Measurements from ENCODE around the gene POLR2L. TPM values are rescaled to one million over a fixed set of nuclear protein-coding genes. Genes with fewer than 3 reads are reported as not detected.

POLR2L gene
- total RNA-seq, 1 donor from 2014 or later = 83.9 TPM

GRCh38 chr11:818396-819128 is 23.8 kb downstream of the POLR2L start, which contains the start of gene PNPLA2:
TSS of gene PNPLA2 (plus strand) at chr11:818914. CDS start at chr11:819719, 805 bp downstream.
- H3K9me3 Mint-ChIP-seq = no peaks in the 10 kb centered on the region
- no peak for TF ChIP-seq CTCF (IDR thresholded peaks at IDR 0.05)
- H3K27me3 Mint-ChIP-seq = no peaks in the 10 kb centered on the region
- no peak for DNase-seq
- H3K36me3 Mint-ChIP-seq (ENCODE audit: low read depth) = peaks cover 12% of the 10 kb centered on the region
- intact Hi-C loops (cut with micrococcal nuclease) = loop anchor here (1.0 kb wide), 2 partner anchors 9 to 20 kb away; partner anchors contain the start of genes RPLP2 and SLC25A22
- CTCF ChIA-PET = no interaction called here
- no peak for ATAC-seq (ENCODE audit: low read depth)
- peak within 1 kb of the TSS; percentile 85 for H3K4me3 Mint-ChIP-seq
- POLR2A ChIA-PET = interaction anchor here (0.9 to 5.6 kb wide), 16 partner anchors 8 to 282 kb away, joined by 3 to 104 read pairs (median 7); partner anchors contain the start of genes CD151, CRACR2B, DEAF1 and LRRC56
- peak within 1 kb of the TSS; percentile 41 for H3K27ac Mint-ChIP-seq
- peaks cover 14% of the 10 kb centered on the region for H3K4me1 Mint-ChIP-seq

GRCh38 chr11:816433-816779 is 25.9 kb downstream of the POLR2L start:
- peaks cover 20% of the 10 kb centered on the region for H3K4me1 Mint-ChIP-seq
- ChIA-PET POLR2A (interaction anchor here (0.6 to 5.6 kb wide), 2 partner anchors 15 to 20 kb away, joined by 5 to 104 read pairs; partner anchors contain the start of genes CD151 and CRACR2B), CTCF (no interaction called here)
- ATAC-seq (ENCODE audit: low read depth) (no peak), DNase-seq (no peak)
- H3K36me3 Mint-ChIP-seq (ENCODE audit: low read depth) = peaks cover 25% of the 10 kb centered on the region
- no peak for TF ChIP-seq CTCF (IDR thresholded peaks at IDR 0.05)
- H3K27ac Mint-ChIP-seq = no peak overlapping the region
- no peaks in the 10 kb centered on the region for H3K27me3 Mint-ChIP-seq
- H3K9me3 Mint-ChIP-seq = no peaks in the 10 kb centered on the region
- no peak overlapping the region for H3K4me3 Mint-ChIP-seq
- intact Hi-C loops (cut with micrococcal nuclease) = no loop called here

- ChIA-PET CTCF (no interaction called here), POLR2A (interaction anchor here (0.6 to 5.6 kb wide), 2 partner anchors 15 to 20 kb away, joined by 5 to 104 read pairs; partner anchors contain the start of genes CD151 and CRACR2B)
- no peak for DNase-seq
- H3K4me3 Mint-ChIP-seq = no peak overlapping the region
- peaks cover 21% of the 10 kb centered on the region for H3K4me1 Mint-ChIP-seq
- H3K36me3 Mint-ChIP-seq (ENCODE audit: low read depth) = peaks cover 31% of the 10 kb centered on the region
- intact Hi-C loops (cut with micrococcal nuclease) = no loop called here
- H3K27ac Mint-ChIP-seq = no peak overlapping the region
- no peak for TF ChIP-seq CTCF (IDR thresholded peaks at IDR 0.05)
- no peak for ATAC-seq (ENCODE audit: low read depth)
- no peaks in the 10 kb centered on the region for H3K9me3 Mint-ChIP-seq
- no peaks in the 10 kb centered on the region for H3K27me3 Mint-ChIP-seq
These were observed 26.5 kb downstream of the POLR2L start for GRCh38 chr11:815675-816432.

GRCh38 chr11:813456-814096 is 28.8 kb downstream of the POLR2L start:
- no peak for TF ChIP-seq CTCF (IDR thresholded peaks at IDR 0.05)
- ATAC-seq (ENCODE audit: low read depth) (no peak), DNase-seq (no peak)
- H3K4me3 Mint-ChIP-seq = no peak overlapping the region
- no peaks in the 10 kb centered on the region for H3K9me3 Mint-ChIP-seq
- H3K27ac Mint-ChIP-seq = no peak overlapping the region
- H3K36me3 Mint-ChIP-seq (ENCODE audit: low read depth) = peaks cover 39% of the 10 kb centered on the region
- ChIA-PET POLR2A (interaction anchor here (1.1 kb wide), 1 partner anchor 17 kb away, joined by 4 read pairs; no protein-coding TSS in a partner anchor), CTCF (no interaction called here)
- H3K4me1 Mint-ChIP-seq = peaks cover 27% of the 10 kb centered on the region
- H3K27me3 Mint-ChIP-seq = no peaks in the 10 kb centered on the region
- intact Hi-C loops (cut with micrococcal nuclease) = no loop called here
